Endothelial cell of umbilical vein (primary cell): Measurements from ENCODE around the gene SPRR1A. TPM values are rescaled to one million over a fixed set of nuclear protein-coding genes. Genes with fewer than 3 reads are reported as not detected.

Experiments used
- BruUV-seq: library from RNA; stranded (reverse); fragments of 400-500 nt; replicated peaks from 2 replicates; lab custom pipeline; 2021; lab: Mats Ljungman, UMichigan
- CTCF ChIA-PET: fragments of 300-600, 350-600 bp; sonication (Branson Sonifier 250); formaldehyde crosslinking; loops from one replicate; lab custom pipeline; 2021; ENCODE audit warnings: antibody characterized with exemption, inconsistent platforms; lab: Charles Lee
- POLR2A ChIA-PET: fragments of 300-600, 350-600 bp; sonication (Branson Sonifier 250); formaldehyde crosslinking; loops from one replicate; lab custom pipeline; 2021; ENCODE audit warnings: antibody characterized with exemption, inconsistent platforms; lab: Charles Lee
- DNase-seq: peaks from one replicate; pipeline ENCODE4 v3.0.0-alpha.2; 2011; ENCODE audit warnings: low read depth, low spot score
- FAIRE-seq: peaks from 2 replicates; lab custom pipeline; 2011; peaks lifted over from hg19 to GRCh38; lab: Jason Lieb, UNC
- H2AFZ ChIP-seq: 2 replicates; pipeline ENCODE4 v1.6.0; 2012; ENCODE audit warnings: low read depth, low read length, control low read depth, inconsistent platforms
- H3K27ac ChIP-seq: 2 replicates; pipeline ENCODE4 v1.5.1; 2011; ENCODE audit warnings: low read depth, mild to moderate bottlenecking, control low read depth, low read length, moderate library complexity; ENCODE audit not compliant: insufficient read depth
- H3K27me3 ChIP-seq, 2 experiments: 2 replicates each; pipeline versions ENCODE4 v1.6.0 to v1.6.1; 2011; ENCODE audit warnings: low read length in 2 of 2, mixed read lengths in 1 of 2; ENCODE audit not compliant: control insufficient read depth in 2 of 2, insufficient read depth in 2 of 2
- H3K36me3 ChIP-seq, 2 experiments: 2 replicates in 1 of 2; 3 replicates in 1 of 2; pipeline ENCODE4 v1.5.1; 2011; ENCODE audit warnings: low read length in 2 of 2, mild to moderate bottlenecking in 1 of 2, moderate library complexity in 1 of 2; ENCODE audit not compliant: control insufficient read depth in 2 of 2, insufficient read depth in 2 of 2; ENCODE audit errors: extremely low read depth in 1 of 2
- H3K4me1 ChIP-seq: 3 replicates; pipeline ENCODE4 v1.5.1; 2011; ENCODE audit warnings: mild to moderate bottlenecking, low read length; ENCODE audit not compliant: control insufficient read depth, insufficient read depth; ENCODE audit errors: extremely low read depth
- H3K4me2 ChIP-seq: 2 replicates; pipeline ENCODE4 v1.6.1; 2011; ENCODE audit warnings: low read length, control low read depth, mixed read lengths; ENCODE audit not compliant: insufficient read depth
- H3K4me3 ChIP-seq, 3 experiments: fragments of 200-600 bp in 1 of 3; sonication (generic), shearing (Covaris generic) in 1 of 3; replicated peaks in 1 of 3; 2 replicates each; pipeline ENCODE4 v1.5.1; 2011 to 2016; ENCODE audit warnings: control low read depth in 3 of 3, low read length in 3 of 3, mild to moderate bottlenecking in 2 of 3, inconsistent platforms in 1 of 3, low read depth in 1 of 3, moderate library complexity in 1 of 3; ENCODE audit not compliant: insufficient read depth in 1 of 3
- H3K79me2 ChIP-seq: 2 replicates; pipeline ENCODE4 v1.6.0; 2012; ENCODE audit warnings: low read length, inconsistent platforms; ENCODE audit not compliant: control insufficient read depth, insufficient read depth
- H3K9ac ChIP-seq: replicated peaks from 2 replicates; pipeline ENCODE3; 2011; ENCODE audit warnings: low read length, control low read depth; ENCODE audit not compliant: insufficient read depth; ENCODE audit errors: extremely low read depth
- H3K9me1 ChIP-seq: replicated peaks from 3 replicates; pipeline ENCODE4 v1.6.0; 2011; ENCODE audit warnings: mild to moderate bottlenecking, low read length; ENCODE audit not compliant: control insufficient read depth, insufficient read depth; ENCODE audit errors: extremely low read depth
- H3K9me3 ChIP-seq: replicated peaks from 2 replicates; pipeline ENCODE4 v1.5.1; 2012; ENCODE audit warnings: low read length, inconsistent platforms; ENCODE audit not compliant: control insufficient read depth, insufficient read depth
- H4K20me1 ChIP-seq: replicated peaks from 2 replicates; pipeline ENCODE3; 2011; ENCODE audit warnings: mild to moderate bottlenecking, low read length; ENCODE audit not compliant: control insufficient read depth, insufficient read depth; ENCODE audit errors: extremely low read depth
- CTCF ChIP-seq, 2 donors: IDR thresholded peaks; 1 replicate in 1 of 2; 2 replicates in 1 of 2; pipeline ENCODE4 v1.5.1; 2011; ENCODE audit warnings: low read length in 2 of 2, mild to moderate bottlenecking in 2 of 2, moderate library complexity in 2 of 2, control low read depth in 1 of 2, inconsistent platforms in 1 of 2, low read depth in 1 of 2; ENCODE audit not compliant: insufficient read depth in 1 of 2; ENCODE audit errors: extremely low read depth in 1 of 2
- EZH2 ChIP-seq: IDR thresholded peaks from 2 replicates; pipeline ENCODE4 v1.6.1; 2012; ENCODE audit warnings: borderline replicate concordance, low read depth, mild to moderate bottlenecking, moderate library complexity, low read length, inconsistent platforms; ENCODE audit not compliant: severe bottlenecking
- FOS ChIP-seq: IDR thresholded peaks from 2 replicates; pipeline ENCODE4 v1.6.1; 2011; ENCODE audit warnings: mild to moderate bottlenecking, low read length, moderate library complexity, borderline replicate concordance; ENCODE audit not compliant: insufficient read depth
- GATA2 ChIP-seq: IDR thresholded peaks from 2 replicates; pipeline ENCODE4 v1.7.0; 2011; ENCODE audit warnings: low read depth, mild to moderate bottlenecking, moderate library complexity, mixed read lengths, low read length; ENCODE audit not compliant: insufficient read length, insufficient read depth
- JUN ChIP-seq: IDR thresholded peaks from 2 replicates; pipeline ENCODE4 v1.6.1; 2011; ENCODE audit warnings: borderline replicate concordance, low read depth; ENCODE audit not compliant: insufficient read length, insufficient read depth
- MAX ChIP-seq: IDR thresholded peaks from 2 replicates; pipeline ENCODE4 v1.6.1; 2011; ENCODE audit not compliant: insufficient read depth, insufficient read length
- MYC ChIP-seq: IDR thresholded peaks from one replicate; pipeline ENCODE4 v1.6.1; 2011; ENCODE audit warnings: mild to moderate bottlenecking, low read depth, low read length
- POLR2A ChIP-seq: IDR thresholded peaks from 2 replicates; pipeline ENCODE4 v1.6.1; 2012; ENCODE audit warnings: low read depth, mild to moderate bottlenecking, control low read depth, low read length
- POLR2AphosphoS5 ChIP-seq: IDR thresholded peaks from 2 replicates; pipeline ENCODE4 v1.6.1; 2012; ENCODE audit warnings: low read depth, mild to moderate bottlenecking, control low read depth, low read length, moderate library complexity; ENCODE audit not compliant: insufficient read depth
- dilution Hi-C: fragments of 300-500 bp; cut with MboI; formaldehyde crosslinking; loops from one replicate; pipeline ENCODE4 v1.15.0; 2019; ENCODE audit warnings: low sequenced_read_pairs; ENCODE audit not compliant: extremely low pct_ligation_motif_present
- intact Hi-C: fragments of 100-400 bp; cut with micrococcal nuclease; formaldehyde crosslinking; loops from one replicate; pipeline ENCODE4 v1.10.0; 2022
- polyA plus RNA-seq, 4 experiments: library from polyadenylated mRNA; depleted of rRNA in 3 of 4; stranded (reverse) in 3 of 4; unstranded in 1 of 4; fragments of >200 nt; gene quantifications; 2 replicates each; pipeline versions ENCODE4 v1.2.1 to v1.2.3, GENCODE V29; 2011 to 2012; ENCODE audit warnings: missing spikeins in 1 of 4
- total RNA-seq: library from RNA; stranded (reverse); gene quantifications from 2 replicates; pipeline ENCODE4 v1.2.3, GENCODE V29; 2021

Gene SPRR1A
- total and polyA plus RNA-seq, 2 donors (not counting 3 experiments of a cell fraction or from before 2014, with no cell fraction given) = not detected

- H3K79me2 ChIP-seq = no peaks in the 10 kb centered on the region
- no peaks in the 10 kb centered on the region for H3K9me1 ChIP-seq
- no peaks in the 10 kb centered on the region for H3K36me3 ChIP-seq
- dilution Hi-C loops (no loop called here), intact Hi-C loops (no loop called here)
- no peak overlapping the region for H3K4me2 ChIP-seq
- no peaks in the 10 kb centered on the region for H3K27me3 ChIP-seq
- no peak overlapping the region for H2AFZ ChIP-seq
- FAIRE-seq (no peak), DNase-seq (no peak)
- no peaks in the 10 kb centered on the region for H3K4me1 ChIP-seq
- ChIA-PET CTCF (no interaction called here), POLR2A (no interaction called here)
- no TSS peak for BruUV-seq
- H4K20me1 ChIP-seq = no peaks in the 10 kb centered on the region
- H3K9ac ChIP-seq = no peak overlapping the region
- H3K9me3 ChIP-seq = no peaks in the 10 kb centered on the region
- H3K4me3 ChIP-seq = no peak overlapping the region
- H3K27ac ChIP-seq = no peak overlapping the region
- no peak for TF ChIP-seq CTCF (IDR thresholded peaks at IDR 0.05; ENCODE audit: extremely low read depth in 1 of 2, insufficient read depth in 1 of 2, low read depth in 1 of 2, low read length in 2 of 2)
- TF ChIP-seq GATA2 = no peak
- TF ChIP-seq FOS = no peak
- no peak for TF ChIP-seq POLR2AphosphoS5
- TF ChIP-seq JUN = no peak
- no peak for TF ChIP-seq POLR2A
- no peak for TF ChIP-seq MYC
- no peak for TF ChIP-seq EZH2
- no peak for TF ChIP-seq MAX
These were observed 22.5 kb upstream of the SPRR1A start for GRCh38 chr1:152961226-152961891.
